IMR-90 (cell line): Measurements from ENCODE around the gene RERE. TPM values are rescaled to one million over a fixed set of nuclear protein-coding genes. Genes with fewer than 3 reads are reported as not detected.

Experiments used
- ATAC-seq: fragments of 200-7000 bp; cut with Tn5 transposase; 2 replicates; pipeline ENCODE4 v1.9.1; 2020; ENCODE audit warnings: low read depth, mild to moderate bottlenecking, moderate library complexity
- BruUV-seq: library from RNA; stranded (reverse); fragments of 400-500 nt; replicated peaks from 2 replicates; lab custom pipeline; 2021; lab: Mats Ljungman, UMichigan
- CTCF ChIA-PET: fragments of 300-600 bp; formaldehyde crosslinking; extraction: SDS; loops from one replicate; lab custom pipeline; 2021; ENCODE audit warnings: antibody characterized with exemption; lab: Yijun Ruan, JAX
- POLR2A ChIA-PET: fragments of 300-600 bp; sonication (Branson Sonifier 250); formaldehyde crosslinking; loops from one replicate; lab custom pipeline; 2022; ENCODE audit warnings: antibody characterized with exemption; ENCODE audit not compliant: unreplicated experiment; lab: Charles Lee
- DNase-seq: peaks from one replicate; pipeline ENCODE4 v3.0.0; 2013
- H2AFZ ChIP-seq: replicated peaks from 2 replicates; pipeline ENCODE3; 2013; ENCODE audit warnings: low read length, mild to moderate bottlenecking; ENCODE audit not compliant: poor library complexity
- H2AK5ac ChIP-seq: 2 replicates; pipeline ENCODE4 v1.6.1; 2013; ENCODE audit warnings: low read depth, low read length, inconsistent platforms
- H2AK9ac ChIP-seq: replicated peaks from 2 replicates; pipeline ENCODE3; 2013; ENCODE audit warnings: mild to moderate bottlenecking, low read depth, low read length, moderate library complexity; ENCODE audit not compliant: poor library complexity
- H2BK120ac ChIP-seq: 2 replicates; pipeline ENCODE4 v1.6.1; 2013; ENCODE audit warnings: low read depth, low read length, inconsistent platforms
- H2BK15ac ChIP-seq: 3 replicates; pipeline ENCODE4 v1.6.1; 2013; ENCODE audit warnings: low read depth, low read length, inconsistent platforms
- H2BK20ac ChIP-seq: 2 replicates; pipeline ENCODE4 v1.6.1; 2013; ENCODE audit warnings: low read depth, mild to moderate bottlenecking, inconsistent platforms, low read length, moderate library complexity
- H2BK5ac ChIP-seq: 2 replicates; pipeline ENCODE4 v1.6.1; 2013; ENCODE audit warnings: mild to moderate bottlenecking, low read depth, low read length, inconsistent platforms; ENCODE audit not compliant: poor library complexity, severe bottlenecking
- H3K14ac ChIP-seq: replicated peaks from 2 replicates; pipeline ENCODE4 v1.6.1; 2013; ENCODE audit warnings: low read depth, low read length, inconsistent platforms
- H3K18ac ChIP-seq: 2 replicates; pipeline ENCODE4 v1.6.1; 2013; ENCODE audit warnings: low read depth, low read length, control low read depth
- H3K23ac ChIP-seq: 2 replicates; pipeline ENCODE4 v1.6.1; 2013; ENCODE audit warnings: low read depth, low read length, inconsistent platforms
- H3K27ac ChIP-seq: 2 replicates; pipeline ENCODE4 v1.5.1; 2013; ENCODE audit warnings: mild to moderate bottlenecking, control low read depth, low read length; ENCODE audit not compliant: insufficient read depth
- H3K27me3 ChIP-seq: 2 replicates; pipeline ENCODE4 v1.6.1; 2013; ENCODE audit warnings: low read length; ENCODE audit not compliant: control insufficient read depth, insufficient read depth
- H3K36me3 ChIP-seq: 2 replicates; pipeline ENCODE4 v1.6.1; 2013; ENCODE audit warnings: low read length, mixed read lengths; ENCODE audit not compliant: control insufficient read depth, insufficient read depth
- H3K4ac ChIP-seq: 2 replicates; pipeline ENCODE4 v1.6.1; 2013; ENCODE audit warnings: low read depth, low read length, inconsistent platforms
- H3K4me1 ChIP-seq: 2 replicates; pipeline ENCODE4 v1.6.1; 2013; ENCODE audit warnings: low read length, mixed read lengths; ENCODE audit not compliant: control insufficient read depth, insufficient read depth
- H3K4me2 ChIP-seq: 2 replicates; pipeline ENCODE4 v1.6.1; 2013; ENCODE audit warnings: low read depth, mild to moderate bottlenecking, control low read depth, low read length, moderate library complexity
- H3K4me3 ChIP-seq: 2 replicates; pipeline ENCODE4 v1.5.1; 2013; ENCODE audit warnings: low read depth, mild to moderate bottlenecking, control low read depth, low read length, moderate library complexity; ENCODE audit not compliant: insufficient read depth
- H3K56ac ChIP-seq: 2 replicates; pipeline ENCODE4 v1.6.1; 2013; ENCODE audit warnings: low read length, inconsistent platforms; ENCODE audit not compliant: insufficient read depth; ENCODE audit errors: extremely low read depth
- H3K79me1 ChIP-seq, 2 experiments: 2 replicates each; pipeline ENCODE4 v1.6.1; 2013; ENCODE audit warnings: low read length in 2 of 2, inconsistent platforms in 1 of 2, low read depth in 1 of 2
- H3K9ac ChIP-seq: 2 replicates; pipeline ENCODE4 v1.6.1; 2013; ENCODE audit warnings: low read depth, low read length, control low read depth
- H3K9me1 ChIP-seq: 2 replicates; pipeline ENCODE4 v1.6.1; 2013; ENCODE audit warnings: low read length, inconsistent platforms; ENCODE audit not compliant: insufficient read depth
- H3K9me3 ChIP-seq: 2 replicates; pipeline ENCODE4 v1.6.1; 2013; ENCODE audit warnings: low read length; ENCODE audit not compliant: control insufficient read depth, insufficient read depth
- H4K20me1 ChIP-seq: 2 replicates; pipeline ENCODE4 v1.6.1; 2013; ENCODE audit warnings: low read length, inconsistent platforms; ENCODE audit not compliant: insufficient read depth
- H4K5ac ChIP-seq: 2 replicates; pipeline ENCODE4 v1.6.1; 2013; ENCODE audit warnings: mild to moderate bottlenecking, low read depth, low read length, control low read depth
- H4K8ac ChIP-seq, 2 experiments: 2 replicates each; pipeline ENCODE4 v1.6.1; 2013; ENCODE audit warnings: low read depth in 2 of 2, low read length in 2 of 2, control low read depth in 1 of 2, inconsistent platforms in 1 of 2
- H4K91ac ChIP-seq: 2 replicates; pipeline ENCODE4 v1.6.1; 2013; ENCODE audit warnings: low read depth, low read length, inconsistent platforms; ENCODE audit not compliant: insufficient read depth
- BHLHE40 ChIP-seq: fragments of 150-350 bp; IDR thresholded peaks from 2 replicates; pipeline ENCODE4 v1.6.1; 2016; ENCODE audit warnings: mild to moderate bottlenecking, low read depth, low read length
- CEBPB ChIP-seq: IDR thresholded peaks from 2 replicates; pipeline ENCODE4 v1.6.1; 2012; ENCODE audit warnings: low read depth, low read length, improper control_type of control experiment
- CHD1 ChIP-seq: IDR thresholded peaks from 2 replicates; pipeline ENCODE4 v1.6.1; 2012; ENCODE audit warnings: low read depth, low read length, improper control_type of control experiment
- CTCF ChIP-seq: conservative IDR thresholded peaks from 2 replicates; pipeline ENCODE4 v1.5.1; 2012; ENCODE audit warnings: mild to moderate bottlenecking, low read depth, low read length, improper control_type of control experiment
- ELK1 ChIP-seq: fragments of 150-350 bp; IDR thresholded peaks from 2 replicates; pipeline ENCODE4 v1.6.1; 2016; ENCODE audit warnings: low read depth, mild to moderate bottlenecking, low read length, moderate library complexity, borderline replicate concordance
- FOS ChIP-seq: fragments of 150-350 bp; IDR thresholded peaks from 2 replicates; pipeline ENCODE4 v1.6.1; 2016; ENCODE audit warnings: low read depth, low read length
- MAFK ChIP-seq: IDR thresholded peaks from 2 replicates; pipeline ENCODE4 v1.6.1; 2012; ENCODE audit warnings: low read depth, low read length, improper control_type of control experiment
- MAZ ChIP-seq: IDR thresholded peaks from 2 replicates; pipeline ENCODE4 v1.6.1; 2012; ENCODE audit warnings: low read depth, mild to moderate bottlenecking, low read length, improper control_type of control experiment, moderate library complexity, borderline replicate concordance
- MXI1 ChIP-seq: IDR thresholded peaks from 2 replicates; pipeline ENCODE4 v1.6.1; 2012; ENCODE audit warnings: low read depth, mild to moderate bottlenecking, low read length, moderate library complexity, borderline replicate concordance
- NFE2L2 ChIP-seq: fragments of 150-350 bp; IDR thresholded peaks from 2 replicates; pipeline ENCODE4 v1.6.1; 2016; ENCODE audit warnings: low read depth, mild to moderate bottlenecking, low read length
- POLR2A ChIP-seq: IDR thresholded peaks from 2 replicates; pipeline ENCODE4 v1.6.1; 2012; ENCODE audit warnings: mild to moderate bottlenecking, low read depth, low read length
- RAD21 ChIP-seq: IDR thresholded peaks from 2 replicates; pipeline ENCODE4 v1.6.1; 2012; ENCODE audit warnings: low read length, improper control_type of control experiment
- RCOR1 ChIP-seq: IDR thresholded peaks from 2 replicates; pipeline ENCODE4 v1.6.1; 2012; ENCODE audit warnings: mild to moderate bottlenecking, low read length, improper control_type of control experiment; ENCODE audit not compliant: insufficient replicate concordance
- RFX5 ChIP-seq: IDR thresholded peaks from 2 replicates; pipeline ENCODE4 v1.8.0; 2012; ENCODE audit warnings: low read depth, mild to moderate bottlenecking, low read length, moderate library complexity
- SMC3 ChIP-seq: fragments of 150-350 bp; IDR thresholded peaks from 2 replicates; pipeline ENCODE4 v1.6.1; 2016; ENCODE audit warnings: low read depth, mild to moderate bottlenecking, antibody characterized with exemption, low read length, moderate library complexity
- WGBS, 2 experiments: methylation state at CpG; one replicate each; pipeline versions ENCODE4 v1.1.5 to v1.1.7; 2013; ENCODE audit warnings: missing lambda C conversion rate in 2 of 2; ENCODE audit not compliant: insufficient read length in 1 of 2; ENCODE audit errors: extremely low coverage in 2 of 2; 5-methylcytosine and 5-hydroxymethylcytosine counted together
- dilution Hi-C: fragments of 300-500 bp; cut with HindIII; formaldehyde crosslinking; loops from one replicate; pipeline ENCODE4 v1.14.3; 2018; ENCODE audit warnings: low sequenced_read_pairs; ENCODE audit not compliant: unreplicated experiment
- in situ Hi-C: fragments of 300-500 bp; cut with MboI; formaldehyde crosslinking; loops from 3 replicates; pipeline ENCODE4 v1.14.3; 2019; ENCODE audit warnings: low sequenced_read_pairs, inconsistent platforms, mixed read lengths
- intact Hi-C: fragments of 100-400 bp; cut with micrococcal nuclease; formaldehyde crosslinking; loops from 2 replicates; pipeline ENCODE4 v1.10.0; 2022
- polyA plus RNA-seq, 3 experiments: library from polyadenylated mRNA; depleted of rRNA; stranded (reverse); fragments of >200 nt; gene quantifications; 2 replicates each; pipeline ENCODE4 v1.2.3, GENCODE V29; 2012; ENCODE audit warnings: low replicate concordance in 1 of 3
- total RNA-seq: library from RNA; depleted of rRNA; stranded (reverse); fragments of >200 nt; gene quantifications from 2 replicates; pipeline ENCODE4 v1.2.3, GENCODE V29; 2012
- TF ChIP-seq, protein P1 (sequence below): fragments of 150-350 bp; IDR thresholded peaks from 2 replicates; pipeline ENCODE4 v1.6.1; 2017; ENCODE audit warnings: mild to moderate bottlenecking, antibody characterized with exemption, low read length, low read depth

Gene RERE
- total and polyA plus RNA-seq, 2 of the 4 experiments (the other 2 are of a cell fraction) = 11.5 to 25.1 TPM

GRCh38 chr1:8720347-8720746, 97.1 kb downstream of the RERE start:
- Histone ChIP-seq H2BK5ac (no peak overlapping the region), H3K9ac (no peak overlapping the region), H3K4me3 (no peak overlapping the region), H3K79me1 (peaks cover 19 to 55% of the 10 kb centered on the region in 2 experiments), H2BK15ac (no peak overlapping the region), H3K9me3 (no peaks in the 10 kb centered on the region), H3K36me3 (no peaks in the 10 kb centered on the region), H3K18ac (no peak overlapping the region), H4K5ac (no peak overlapping the region), H2AK9ac (no peak overlapping the region), H2AFZ (no peak overlapping the region), H3K9me1 (peaks cover 3% of the 10 kb centered on the region; the same call in 1 of the 2 replicates), H3K4me2 (no peak overlapping the region), H3K56ac (no peak overlapping the region), H2BK20ac (no peak overlapping the region), H3K14ac (no peak overlapping the region), H2AK5ac (peak overlapping the region; percentile 74; the same call in 1 of the 2 replicates), H3K27me3 (no peaks in the 10 kb centered on the region), H3K4me1 (peaks cover 20% of the 10 kb centered on the region), H3K4ac (no peak overlapping the region), H2BK120ac (no peak overlapping the region), H4K91ac (peak overlapping the region; percentile 23; the same call in 1 of the 2 replicates), H3K23ac (no peak overlapping the region), H3K27ac (no peak overlapping the region), H4K20me1 (no peaks in the 10 kb centered on the region), H4K8ac (no peak overlapping the region)
- intact Hi-C loops (no loop called here), in situ Hi-C loops (loop anchor here (25.0 kb wide), 1 partner anchor 733 kb away; no protein-coding TSS in a partner anchor), dilution Hi-C loops (no loop called here)
- no peak for TF ChIP-seq CEBPB
- TF ChIP-seq CTCF = no peak
- TF ChIP-seq MXI1 = no peak
- no peak for TF ChIP-seq SMC3
- TF ChIP-seq RCOR1 = no peak
- no peak for TF ChIP-seq RFX5
- no peak for TF ChIP-seq POLR2A
- no peak for TF ChIP-seq NFE2L2
- TF ChIP-seq, protein P1, sequence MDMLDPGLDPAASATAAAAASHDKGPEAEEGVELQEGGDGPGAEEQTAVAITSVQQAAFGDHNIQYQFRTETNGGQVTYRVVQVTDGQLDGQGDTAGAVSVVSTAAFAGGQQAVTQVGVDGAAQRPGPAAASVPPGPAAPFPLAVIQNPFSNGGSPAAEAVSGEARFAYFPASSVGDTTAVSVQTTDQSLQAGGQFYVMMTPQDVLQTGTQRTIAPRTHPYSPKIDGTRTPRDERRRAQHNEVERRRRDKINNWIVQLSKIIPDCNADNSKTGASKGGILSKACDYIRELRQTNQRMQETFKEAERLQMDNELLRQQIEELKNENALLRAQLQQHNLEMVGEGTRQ = no peak
- no peak for TF ChIP-seq MAFK
- TF ChIP-seq MAZ = no peak
- no peak for TF ChIP-seq FOS
- TF ChIP-seq BHLHE40 = no peak
- no peak for TF ChIP-seq ELK1
- TF ChIP-seq RAD21 = no peak
- no peak for TF ChIP-seq CHD1
- POLR2A ChIA-PET = no interaction called here
- CTCF ChIA-PET = no interaction called here
- no peak for ATAC-seq
- no CpG with 5 or more reads among the region's 8 CpGs for WGBS, 2 experiments
- DNase-seq = no peak
- no TSS peak for BruUV-seq
